Mesendoderm (in vitro differentiated cells): Measurements from ENCODE around the gene SAMD7.

ENCODE experiments used
- DNase-seq: peaks from one replicate; pipeline ENCODE4 v3.0.0; 2013
- H2AK5ac ChIP-seq: 2 replicates; pipeline ENCODE4 v1.6.1; 2013; ENCODE audit warnings: low read length, inconsistent platforms
- H2BK120ac ChIP-seq: 2 replicates; pipeline ENCODE4 v1.6.1; 2013; ENCODE audit warnings: low read depth, mild to moderate bottlenecking, low read length, moderate library complexity, mixed read lengths
- H2BK15ac ChIP-seq: replicated peaks from 2 replicates; pipeline ENCODE4 v1.6.1; 2013; ENCODE audit warnings: low read depth, mild to moderate bottlenecking, moderate library complexity
- H2BK5ac ChIP-seq: 2 replicates; pipeline ENCODE4 v1.6.1; 2013; ENCODE audit warnings: low read length, inconsistent platforms
- H3K18ac ChIP-seq: 2 replicates; pipeline ENCODE4 v1.6.1; 2013; ENCODE audit warnings: mild to moderate bottlenecking, low read length, mixed read lengths
- H3K23ac ChIP-seq: one replicate; pipeline ENCODE4 v1.6.1; 2013; ENCODE audit warnings: low read length
- H3K27ac ChIP-seq: 2 replicates; pipeline ENCODE4 v1.5.1; 2013; ENCODE audit warnings: low read depth, mild to moderate bottlenecking, inconsistent platforms, low read length, moderate library complexity
- H3K27me3 ChIP-seq: 2 replicates; pipeline ENCODE4 v1.6.1; 2013; ENCODE audit warnings: low read length, control low read depth, mild to moderate bottlenecking, inconsistent platforms; ENCODE audit not compliant: insufficient read depth, poor library complexity
- H3K36me3 ChIP-seq: 2 replicates; pipeline ENCODE4 v1.6.1; 2013; ENCODE audit warnings: low read length, inconsistent platforms; ENCODE audit not compliant: control insufficient read depth, insufficient read depth
- H3K4ac ChIP-seq: one replicate; pipeline ENCODE4 v1.6.1; 2013; ENCODE audit warnings: low read depth, mild to moderate bottlenecking, low read length, moderate library complexity
- H3K4me1 ChIP-seq: 2 replicates; pipeline ENCODE4 v1.6.1; 2013; ENCODE audit warnings: low read depth, low read length, inconsistent platforms; ENCODE audit not compliant: control insufficient read depth
- H3K4me2 ChIP-seq: 2 replicates; pipeline ENCODE4 v1.6.1; 2013; ENCODE audit warnings: low read length
- H3K4me3 ChIP-seq: 2 replicates; pipeline ENCODE4 v1.5.1; 2013; ENCODE audit warnings: mild to moderate bottlenecking, low read length
- H3K56ac ChIP-seq: one replicate; pipeline ENCODE4 v1.6.1; 2013; ENCODE audit warnings: low read length
- H3K79me1 ChIP-seq: 2 replicates; pipeline ENCODE4 v1.6.1; 2013; ENCODE audit warnings: low read length, inconsistent platforms
- H3K79me2 ChIP-seq: 2 replicates; pipeline ENCODE4 v1.6.1; 2013; ENCODE audit warnings: mild to moderate bottlenecking, low read length; ENCODE audit not compliant: control insufficient read depth, insufficient read depth
- H3K9ac ChIP-seq: 2 replicates; pipeline ENCODE4 v1.6.1; 2013; ENCODE audit warnings: low read length, inconsistent platforms
- H4K5ac ChIP-seq: one replicate; pipeline ENCODE4 v1.6.1; 2013; ENCODE audit warnings: low read length
- H4K8ac ChIP-seq: one replicate; pipeline ENCODE4 v1.6.1; 2013; ENCODE audit warnings: low read depth, mild to moderate bottlenecking, control low read depth, low read length, moderate library complexity
- WGBS: extraction: QIAGEN DNeasy Blood & Tissue Kit; methylation state at CpG from one replicate; pipeline ENCODE4 v1.1.7; 2013; ENCODE audit warnings: low lambda C conversion rate, missing lambda C conversion rate; ENCODE audit not compliant: insufficient coverage; ENCODE audit errors: extremely low coverage; 5-methylcytosine and 5-hydroxymethylcytosine counted together

SAMD7 gene

DNA sequence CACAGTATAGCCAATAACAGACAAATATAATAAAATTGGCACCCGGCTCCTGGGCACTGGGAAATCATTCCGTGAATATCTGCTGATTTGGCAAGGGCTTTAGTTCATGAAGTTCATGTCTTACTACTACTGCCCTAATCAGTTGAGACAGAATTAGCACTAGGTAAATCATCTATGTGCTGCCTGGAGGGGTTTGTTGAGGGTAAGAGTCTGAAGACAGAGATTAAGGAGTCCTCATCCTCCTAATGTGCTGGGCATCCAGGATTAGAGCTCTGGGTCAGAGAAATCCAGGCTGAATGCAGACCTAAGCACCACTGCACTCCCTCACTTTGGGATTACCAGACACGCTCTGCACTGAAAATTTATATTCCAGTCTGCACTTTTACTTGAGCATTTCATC, 2.0 kb downstream of the SAMD7 start:
- no peak overlapping the region for H3K23ac ChIP-seq
- no peak overlapping the region for H2AK5ac ChIP-seq
- no CpG with 5 or more reads among the region's 3 CpGs for WGBS

DNA sequence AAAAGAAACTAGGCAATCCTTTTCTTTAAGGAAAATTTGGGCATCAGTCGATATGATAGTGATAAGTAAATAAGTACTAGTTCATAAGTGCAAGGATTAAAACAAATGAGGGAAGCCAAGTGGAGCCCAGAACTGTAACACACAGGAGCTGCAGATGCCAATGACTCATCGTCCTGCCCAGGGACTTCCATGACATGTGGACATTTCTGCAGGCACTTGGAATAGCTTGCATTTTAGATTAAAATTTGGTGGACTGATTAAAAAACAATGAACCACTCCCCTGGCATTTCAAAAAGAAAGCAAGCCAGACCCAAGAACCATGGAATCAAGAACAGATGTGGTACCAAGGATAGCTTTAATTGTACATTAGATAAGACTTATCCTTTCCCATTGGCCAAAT, 2.9 kb downstream of the SAMD7 start:
- no peak overlapping the region for H3K18ac ChIP-seq
- no CpG with 5 or more reads among the region's 2 CpGs for WGBS
- no peak overlapping the region for H3K27ac ChIP-seq
- no peaks in the 10 kb centered on the region for H3K36me3 ChIP-seq
- no peak overlapping the region for H2BK15ac ChIP-seq
- no peak overlapping the region for H3K23ac ChIP-seq
- H2AK5ac ChIP-seq, result no peak overlapping the region
- no peak for DNase-seq
- H3K4me3 ChIP-seq, result no peak overlapping the region
- H3K79me2 ChIP-seq, result no peaks in the 10 kb centered on the region
- H3K4me1 ChIP-seq, result no peaks in the 10 kb centered on the region
- no peak overlapping the region for H2BK120ac ChIP-seq
- no peak overlapping the region for H3K56ac ChIP-seq
- no peak overlapping the region for H2BK5ac ChIP-seq
- no peak overlapping the region for H3K4ac ChIP-seq
- H4K5ac ChIP-seq, result no peak overlapping the region
- no peak overlapping the region for H3K9ac ChIP-seq
- no peaks in the 10 kb centered on the region for H3K79me1 ChIP-seq
- H4K8ac ChIP-seq, result no peak overlapping the region
- H3K4me2 ChIP-seq, result no peak overlapping the region
- no peaks in the 10 kb centered on the region for H3K27me3 ChIP-seq

More for the DNA sequence above, 2.0 kb downstream of the SAMD7 start:
- Histone ChIP-seq H3K4ac (no peak overlapping the region), H3K4me2 (no peak overlapping the region), H3K36me3 (no peaks in the 10 kb centered on the region), H4K8ac (no peak overlapping the region), H3K4me1 (no peaks in the 10 kb centered on the region), H3K27me3 (no peaks in the 10 kb centered on the region), H3K27ac (no peak overlapping the region), H3K9ac (no peak overlapping the region), H4K5ac (no peak overlapping the region), H3K18ac (no peak overlapping the region), H2BK15ac (no peak overlapping the region), H3K79me2 (no peaks in the 10 kb centered on the region), H2BK120ac (no peak overlapping the region), H3K79me1 (no peaks in the 10 kb centered on the region), H2BK5ac (no peak overlapping the region), H3K4me3 (no peak overlapping the region), H3K56ac (no peak overlapping the region)
- no peak for DNase-seq

DNA sequence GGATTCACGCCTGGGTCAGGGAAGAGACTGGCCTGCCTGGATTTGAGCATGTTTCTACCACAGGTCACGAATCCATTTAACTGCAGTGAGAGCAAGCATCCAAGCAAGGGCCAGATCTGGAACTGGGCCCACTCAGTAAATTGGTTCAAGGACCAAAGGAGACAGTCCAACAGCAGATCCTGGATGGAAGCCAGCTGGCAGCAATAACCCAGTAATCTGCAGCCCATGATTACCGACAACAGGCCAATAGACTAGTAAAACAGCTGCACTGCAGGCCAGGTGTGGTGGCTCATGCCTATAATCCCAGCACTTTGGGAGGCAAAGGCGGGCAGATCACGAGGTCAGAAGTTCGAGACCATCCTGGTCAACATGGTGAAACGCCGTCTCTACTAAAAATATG, 11.8 kb downstream of the SAMD7 start:
- H3K27me3 ChIP-seq, result no peaks in the 10 kb centered on the region
- WGBS, result no CpG with 5 or more reads among the region's 8 CpGs

DNA sequence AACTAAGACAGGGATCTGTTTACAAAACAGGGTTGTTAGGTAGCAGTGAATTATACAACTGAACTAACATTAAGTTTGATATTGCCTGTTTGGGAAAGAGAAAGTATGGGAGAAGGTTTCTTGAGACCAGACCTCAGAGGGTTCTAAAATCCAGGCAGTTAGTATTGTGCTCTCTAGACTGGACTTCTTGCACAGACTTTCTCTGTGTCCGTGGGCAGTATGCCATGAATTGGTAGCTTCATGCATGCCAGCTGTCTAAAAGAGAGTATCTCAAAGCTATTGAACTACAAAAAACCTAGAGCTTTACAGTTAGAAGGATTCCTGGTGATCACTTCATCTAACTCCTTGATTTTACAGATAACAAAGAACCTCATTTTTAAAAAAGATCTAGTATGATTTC, 12.5 kb downstream of the SAMD7 start:
- no peak overlapping the region for H2AK5ac ChIP-seq
- no peak overlapping the region for H3K56ac ChIP-seq
- no peaks in the 10 kb centered on the region for H3K79me1 ChIP-seq
- no peak overlapping the region for H3K18ac ChIP-seq
- H3K27me3 ChIP-seq, result no peaks in the 10 kb centered on the region
- H3K36me3 ChIP-seq, result no peaks in the 10 kb centered on the region
- DNase-seq, result no peak
- WGBS, result no CpG with 5 or more reads among the region's 1 CpG
- H3K4me1 ChIP-seq, result no peaks in the 10 kb centered on the region
- no peaks in the 10 kb centered on the region for H3K79me2 ChIP-seq
- H2BK120ac ChIP-seq, result no peak overlapping the region
- H4K5ac ChIP-seq, result no peak overlapping the region
- no peak overlapping the region for H2BK15ac ChIP-seq
- no peak overlapping the region for H3K9ac ChIP-seq
- no peak overlapping the region for H3K23ac ChIP-seq
- H4K8ac ChIP-seq, result no peak overlapping the region
- H3K27ac ChIP-seq, result no peak overlapping the region
- H3K4me3 ChIP-seq, result no peak overlapping the region
- H3K4ac ChIP-seq, result no peak overlapping the region
- H2BK5ac ChIP-seq, result no peak overlapping the region
- H3K4me2 ChIP-seq, result no peak overlapping the region

More for the DNA sequence above, 11.8 kb downstream of the SAMD7 start:
- Histone ChIP-seq H3K79me2 (no peaks in the 10 kb centered on the region), H3K9ac (no peak overlapping the region), H2BK15ac (no peak overlapping the region), H3K4ac (no peak overlapping the region), H2BK5ac (no peak overlapping the region), H2BK120ac (no peak overlapping the region), H3K4me3 (no peak overlapping the region), H4K8ac (no peak overlapping the region), H3K56ac (no peak overlapping the region), H3K4me1 (no peaks in the 10 kb centered on the region), H4K5ac (no peak overlapping the region), H3K27ac (no peak overlapping the region), H2AK5ac (no peak overlapping the region), H3K18ac (no peak overlapping the region), H3K23ac (no peak overlapping the region), H3K79me1 (no peaks in the 10 kb centered on the region), H3K4me2 (no peak overlapping the region), H3K36me3 (no peaks in the 10 kb centered on the region)
- DNase-seq, result no peak

DNA sequence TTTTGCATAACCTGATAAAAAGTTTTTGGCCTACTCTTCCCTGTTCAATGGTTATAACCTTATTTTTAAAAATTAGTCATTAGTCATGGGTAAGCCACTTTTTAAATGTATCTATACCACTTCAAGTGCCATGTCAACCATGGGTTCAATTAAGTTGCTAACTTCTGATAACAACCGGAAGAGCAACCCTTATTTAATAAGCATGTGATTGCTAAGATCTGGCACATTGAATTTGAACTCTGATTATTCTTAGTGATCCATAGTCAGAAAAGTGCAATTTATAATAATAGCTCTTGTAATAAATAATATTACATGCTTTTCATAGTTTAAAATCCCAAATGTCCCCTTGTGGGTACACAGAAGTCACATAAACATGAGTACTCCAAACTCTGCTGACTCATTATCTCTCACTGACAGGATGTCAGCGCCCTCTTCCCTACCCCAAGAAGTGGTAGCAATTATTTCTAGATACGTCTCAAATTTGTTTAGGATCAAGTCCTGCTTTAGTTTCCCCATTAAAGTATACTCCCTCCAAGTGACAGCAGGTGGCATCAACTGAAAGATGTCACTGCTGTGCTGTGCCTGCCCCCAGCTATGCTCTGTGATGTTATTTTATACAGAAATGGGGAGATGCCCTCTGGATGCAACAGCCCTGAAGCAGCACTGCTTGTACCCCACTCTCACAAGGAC, 18.6 kb downstream of the SAMD7 start:
- H3K4me1 ChIP-seq, result no peaks in the 10 kb centered on the region
- no peak overlapping the region for H3K9ac ChIP-seq
- H2BK5ac ChIP-seq, result no peak overlapping the region
- H4K8ac ChIP-seq, result no peak overlapping the region
- H3K18ac ChIP-seq, result no peak overlapping the region
- H3K27ac ChIP-seq, result no peak overlapping the region
- no peak overlapping the region for H3K23ac ChIP-seq
- no CpG with 5 or more reads among the region's 3 CpGs for WGBS
- DNase-seq, result peak; percentile 8
- no peaks in the 10 kb centered on the region for H3K79me2 ChIP-seq
- no peak overlapping the region for H3K4ac ChIP-seq
- H3K36me3 ChIP-seq, result no peaks in the 10 kb centered on the region
- no peak overlapping the region for H2BK120ac ChIP-seq
- H3K27me3 ChIP-seq, result no peaks in the 10 kb centered on the region
- no peaks in the 10 kb centered on the region for H3K79me1 ChIP-seq
- H3K4me3 ChIP-seq, result no peak overlapping the region
- H4K5ac ChIP-seq, result no peak overlapping the region
- no peak overlapping the region for H2AK5ac ChIP-seq
- no peak overlapping the region for H2BK15ac ChIP-seq
- no peak overlapping the region for H3K56ac ChIP-seq
- H3K4me2 ChIP-seq, result no peak overlapping the region

DNA sequence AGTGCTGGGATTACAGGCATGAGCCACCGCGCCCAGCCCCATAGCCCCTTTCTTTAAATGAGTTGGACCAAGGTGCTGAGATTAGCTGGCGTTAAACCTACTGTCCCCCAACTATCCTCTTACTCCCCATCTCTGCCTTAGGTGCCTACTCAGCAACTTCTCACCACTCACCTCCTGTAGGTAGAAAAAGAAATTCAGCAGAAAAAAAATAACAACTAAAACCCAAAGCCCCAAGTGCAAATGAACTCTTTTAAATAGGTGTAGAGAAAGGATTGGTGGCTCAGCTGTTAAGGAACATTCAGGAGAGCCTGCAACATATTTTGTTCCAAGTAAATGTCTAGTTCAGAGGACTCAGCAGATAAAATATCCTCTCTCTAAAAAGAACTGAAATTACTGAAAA, 19.5 kb downstream of the SAMD7 start:
- no peak for DNase-seq
- Histone ChIP-seq H3K27me3 (no peaks in the 10 kb centered on the region), H3K36me3 (no peaks in the 10 kb centered on the region), H2BK5ac (no peak overlapping the region), H3K4me1 (no peaks in the 10 kb centered on the region), H2BK120ac (no peak overlapping the region), H3K18ac (no peak overlapping the region), H3K9ac (no peak overlapping the region), H3K23ac (no peak overlapping the region), H4K8ac (no peak overlapping the region), H3K4me2 (no peak overlapping the region), H3K79me2 (no peaks in the 10 kb centered on the region), H3K4ac (no peak overlapping the region), H3K56ac (no peak overlapping the region), H2AK5ac (no peak overlapping the region), H4K5ac (no peak overlapping the region), H3K79me1 (no peaks in the 10 kb centered on the region), H2BK15ac (no peak overlapping the region), H3K4me3 (no peak overlapping the region), H3K27ac (no peak overlapping the region)
- no CpG with 5 or more reads among the region's 3 CpGs for WGBS
